PFSK-1 (cell line): ENCODE results near the gene CDA.

Experiments
- POLR2AphosphoS5 ChIP-seq: IDR thresholded peaks from 2 replicates; pipeline ENCODE4 v1.6.1; 2012; ENCODE audit warnings: low read depth, mild to moderate bottlenecking, control low read depth, low read length, moderate library complexity
- SIN3A ChIP-seq: IDR thresholded peaks from 2 replicates; pipeline ENCODE4 v1.6.1; 2012; ENCODE audit warnings: mild to moderate bottlenecking, low read length, moderate library complexity, borderline replicate concordance; ENCODE audit not compliant: insufficient read depth
- TAF1 ChIP-seq: IDR thresholded peaks from 2 replicates; pipeline ENCODE4 v1.6.1; 2012; ENCODE audit warnings: low read length, control low read depth, borderline replicate concordance; ENCODE audit not compliant: insufficient read depth
- TF ChIP-seq, protein P1 (sequence below), 2 experiments: IDR thresholded peaks; 2 replicates each; pipeline versions ENCODE4 v1.6.1 to v1.8.0; 2011 to 2012; ENCODE audit warnings: low read depth in 2 of 2, low read length in 2 of 2, control low read depth in 1 of 2, inconsistent platforms in 1 of 2, mild to moderate bottlenecking in 1 of 2, moderate library complexity in 1 of 2; ENCODE audit not compliant: insufficient read depth in 1 of 2

DNA sequence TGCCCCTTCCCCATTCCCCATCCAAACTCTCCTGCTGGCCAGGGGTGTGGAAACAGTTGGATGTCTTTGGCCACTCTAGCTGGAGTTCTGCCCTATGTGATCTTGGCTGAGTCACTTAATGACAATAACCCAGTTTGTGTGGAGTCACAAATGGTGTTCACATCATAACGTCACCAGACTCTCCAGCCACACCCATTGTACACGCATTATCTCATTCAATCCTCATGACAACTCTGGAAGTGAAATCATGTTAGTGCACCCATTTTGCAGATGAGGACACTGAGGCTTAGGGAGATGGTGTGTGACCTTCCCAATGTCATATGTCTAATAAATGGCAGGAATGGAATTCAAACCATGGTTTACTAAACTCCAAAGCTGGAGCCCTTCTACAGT is 1.2 kb upstream of the CDA start:
- TF ChIP-seq, protein P1, sequence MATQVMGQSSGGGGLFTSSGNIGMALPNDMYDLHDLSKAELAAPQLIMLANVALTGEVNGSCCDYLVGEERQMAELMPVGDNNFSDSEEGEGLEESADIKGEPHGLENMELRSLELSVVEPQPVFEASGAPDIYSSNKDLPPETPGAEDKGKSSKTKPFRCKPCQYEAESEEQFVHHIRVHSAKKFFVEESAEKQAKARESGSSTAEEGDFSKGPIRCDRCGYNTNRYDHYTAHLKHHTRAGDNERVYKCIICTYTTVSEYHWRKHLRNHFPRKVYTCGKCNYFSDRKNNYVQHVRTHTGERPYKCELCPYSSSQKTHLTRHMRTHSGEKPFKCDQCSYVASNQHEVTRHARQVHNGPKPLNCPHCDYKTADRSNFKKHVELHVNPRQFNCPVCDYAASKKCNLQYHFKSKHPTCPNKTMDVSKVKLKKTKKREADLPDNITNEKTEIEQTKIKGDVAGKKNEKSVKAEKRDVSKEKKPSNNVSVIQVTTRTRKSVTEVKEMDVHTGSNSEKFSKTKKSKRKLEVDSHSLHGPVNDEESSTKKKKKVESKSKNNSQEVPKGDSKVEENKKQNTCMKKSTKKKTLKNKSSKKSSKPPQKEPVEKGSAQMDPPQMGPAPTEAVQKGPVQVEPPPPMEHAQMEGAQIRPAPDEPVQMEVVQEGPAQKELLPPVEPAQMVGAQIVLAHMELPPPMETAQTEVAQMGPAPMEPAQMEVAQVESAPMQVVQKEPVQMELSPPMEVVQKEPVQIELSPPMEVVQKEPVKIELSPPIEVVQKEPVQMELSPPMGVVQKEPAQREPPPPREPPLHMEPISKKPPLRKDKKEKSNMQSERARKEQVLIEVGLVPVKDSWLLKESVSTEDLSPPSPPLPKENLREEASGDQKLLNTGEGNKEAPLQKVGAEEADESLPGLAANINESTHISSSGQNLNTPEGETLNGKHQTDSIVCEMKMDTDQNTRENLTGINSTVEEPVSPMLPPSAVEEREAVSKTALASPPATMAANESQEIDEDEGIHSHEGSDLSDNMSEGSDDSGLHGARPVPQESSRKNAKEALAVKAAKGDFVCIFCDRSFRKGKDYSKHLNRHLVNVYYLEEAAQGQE (IDR thresholded peaks at IDR 0.05; ENCODE audit: insufficient read depth in 1 of 2, low read depth in 2 of 2, low read length in 2 of 2), result no peak
- no peak for TF ChIP-seq POLR2AphosphoS5
- TF ChIP-seq SIN3A, result no peak
- no peak for TF ChIP-seq TAF1
